GM13976 (cell line): ENCODE data around the gene LDLR.

Source experiments
- DNase-seq: peaks from one replicate; pipeline ENCODE4 v3.0.0; 2012; ENCODE audit warnings: low spot score
- in situ Hi-C: fragments of 300-500 bp; cut with MboI; formaldehyde crosslinking; loops from one replicate; pipeline ENCODE4 v1.12.0; 2022; ENCODE audit warnings: low sequenced_read_pairs, mixed read lengths, inconsistent platforms; ENCODE audit not compliant: unreplicated experiment
- TF ChIP-seq, protein P1 (sequence below): IDR thresholded peaks from 2 replicates; pipeline ENCODE4 v1.5.1; 2012; ENCODE audit warnings: borderline replicate concordance, mild to moderate bottlenecking; ENCODE audit not compliant: insufficient read depth; ENCODE audit errors: extremely low read depth, missing control alignments, control extremely low read depth

The LDLR gene

DNA sequence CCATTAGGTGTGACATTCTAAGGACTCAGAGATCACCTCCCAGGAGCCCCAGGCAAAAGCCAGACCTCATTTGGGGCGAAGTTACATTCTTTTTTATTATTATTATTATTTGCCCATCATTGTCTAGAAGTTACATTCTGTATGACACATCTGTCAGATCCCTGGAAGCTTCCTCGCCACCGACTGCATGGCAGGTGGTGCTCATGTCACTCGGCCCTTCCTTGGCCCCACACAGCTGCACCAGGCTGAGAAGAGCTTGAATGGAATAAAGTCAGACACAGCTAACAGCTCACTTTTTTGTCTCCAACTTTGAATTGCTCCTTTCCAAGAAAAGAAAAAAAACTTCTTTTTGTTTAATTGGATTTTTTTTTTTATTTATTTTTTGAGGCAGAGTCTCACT lies 41.4 kb upstream of the LDLR start:
- no peak for DNase-seq
- in situ Hi-C loops: loop anchor here (10.0 kb wide), 1 partner anchor 157 kb away; no protein-coding TSS in a partner anchor
- TF ChIP-seq, protein P1, sequence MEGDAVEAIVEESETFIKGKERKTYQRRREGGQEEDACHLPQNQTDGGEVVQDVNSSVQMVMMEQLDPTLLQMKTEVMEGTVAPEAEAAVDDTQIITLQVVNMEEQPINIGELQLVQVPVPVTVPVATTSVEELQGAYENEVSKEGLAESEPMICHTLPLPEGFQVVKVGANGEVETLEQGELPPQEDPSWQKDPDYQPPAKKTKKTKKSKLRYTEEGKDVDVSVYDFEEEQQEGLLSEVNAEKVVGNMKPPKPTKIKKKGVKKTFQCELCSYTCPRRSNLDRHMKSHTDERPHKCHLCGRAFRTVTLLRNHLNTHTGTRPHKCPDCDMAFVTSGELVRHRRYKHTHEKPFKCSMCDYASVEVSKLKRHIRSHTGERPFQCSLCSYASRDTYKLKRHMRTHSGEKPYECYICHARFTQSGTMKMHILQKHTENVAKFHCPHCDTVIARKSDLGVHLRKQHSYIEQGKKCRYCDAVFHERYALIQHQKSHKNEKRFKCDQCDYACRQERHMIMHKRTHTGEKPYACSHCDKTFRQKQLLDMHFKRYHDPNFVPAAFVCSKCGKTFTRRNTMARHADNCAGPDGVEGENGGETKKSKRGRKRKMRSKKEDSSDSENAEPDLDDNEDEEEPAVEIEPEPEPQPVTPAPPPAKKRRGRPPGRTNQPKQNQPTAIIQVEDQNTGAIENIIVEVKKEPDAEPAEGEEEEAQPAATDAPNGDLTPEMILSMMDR: no peak

GRCh38 chr19:11050323-11051114 lies 38.7 kb upstream of the LDLR start:
- TF ChIP-seq, protein P1: no peak
- in situ Hi-C loops: no loop called here
- no peak for DNase-seq

DNA sequence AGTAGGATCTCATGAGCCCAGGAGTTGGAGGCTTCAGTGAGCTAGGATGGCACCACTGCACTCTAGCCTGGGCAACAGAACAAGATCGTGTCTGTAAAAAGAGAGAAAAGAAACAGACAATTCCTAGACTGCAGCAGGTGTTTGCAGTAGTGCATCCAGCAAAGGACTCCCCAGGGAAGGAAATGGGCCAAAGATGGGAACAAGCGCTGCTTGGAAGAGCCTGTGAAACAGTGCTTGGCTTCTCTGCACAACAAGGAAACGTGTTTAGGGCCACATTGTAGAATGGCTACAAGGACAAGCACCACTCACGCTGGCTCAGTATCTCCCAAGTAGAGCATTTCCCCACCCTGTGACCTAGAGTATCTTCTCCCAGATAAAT lies 35.5 kb upstream of the LDLR start:
- no peak for DNase-seq
- in situ Hi-C loops: no loop called here

GRCh38 chr19:11054200-11054599 lies 35.1 kb upstream of the LDLR start:
- TF ChIP-seq, protein P1: no peak
- DNase-seq: no peak
- in situ Hi-C loops: no loop called here

More for the DNA sequence above, 35.5 kb upstream of the LDLR start:
- TF ChIP-seq, protein P1: no peak

DNA sequence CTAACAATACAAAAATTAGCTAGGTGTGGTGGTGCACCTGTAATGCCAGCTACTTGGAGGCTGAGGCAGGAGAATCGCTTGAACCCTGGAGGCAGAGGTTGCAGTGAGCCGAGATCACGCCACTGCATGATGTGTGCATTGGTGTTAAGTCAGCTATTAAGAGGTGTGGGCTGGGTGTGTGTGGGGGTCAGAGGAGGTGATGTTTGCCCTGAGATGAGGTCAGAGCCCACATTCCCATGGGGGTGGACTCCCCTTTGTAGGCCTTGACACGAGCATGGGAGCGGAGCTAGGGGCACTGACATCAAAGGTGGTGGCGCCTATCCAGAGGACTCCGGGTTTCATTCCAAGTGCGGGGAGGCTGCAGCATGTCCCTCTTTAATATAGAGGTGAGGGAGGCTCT lies 34.6 kb upstream of the LDLR start:
- no peak for DNase-seq
- in situ Hi-C loops: no loop called here
- TF ChIP-seq, protein P1: no peak

DNA sequence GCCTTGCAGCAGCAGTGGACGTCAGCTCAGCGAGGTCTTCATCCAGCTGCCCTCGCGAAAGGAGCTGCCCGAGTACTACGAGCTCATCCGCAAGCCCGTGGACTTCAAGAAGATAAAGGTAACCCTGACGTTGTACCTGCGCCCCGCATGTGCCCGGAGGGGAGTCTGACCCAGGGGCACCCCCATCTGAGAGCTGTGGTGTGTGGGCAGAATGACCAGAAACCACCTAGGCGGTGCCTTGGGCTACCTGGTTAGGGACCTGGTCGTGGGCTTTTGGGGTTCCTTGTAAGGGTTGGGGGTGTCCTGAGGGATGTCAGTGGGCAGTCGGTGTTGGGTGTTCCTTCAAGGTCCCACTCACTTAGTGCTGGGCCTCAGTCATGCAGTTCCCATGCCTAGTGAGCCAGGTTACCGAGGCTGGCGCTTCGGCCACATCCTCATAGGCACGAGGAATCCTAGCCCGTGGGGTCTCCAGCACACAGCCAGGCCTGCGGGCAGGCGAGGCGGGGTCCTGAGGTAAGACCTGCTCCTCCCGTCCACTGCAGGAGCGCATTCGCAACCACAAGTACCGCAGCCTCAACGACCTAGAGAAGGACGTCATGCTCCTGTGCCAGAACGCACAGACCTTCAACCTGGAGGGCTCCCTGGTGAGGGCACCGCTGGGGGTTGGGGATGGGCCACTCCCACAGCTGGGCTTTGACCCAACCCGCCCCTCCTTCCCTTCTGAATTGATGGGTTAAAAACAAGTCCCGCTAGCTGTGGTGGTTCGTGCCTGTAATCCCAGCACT lies 30.8 kb upstream of the LDLR start:
- in situ Hi-C loops: no loop called here
- TF ChIP-seq, protein P1: no peak
- DNase-seq: no peak
